ENCODE results near the gene FCSK. TPM values are rescaled to one million over a fixed set of nuclear protein-coding genes. Genes with fewer than 3 reads are reported as not detected.

Gene FCSK
- total and polyA plus RNA-seq, 2 experiments from 2014 or later, result 15.7 to 25.9 TPM

GRCh38 chr16:70470141-70470926 is 15.9 kb downstream of the FCSK start:
- 90% methylated on average over 10 of the region's 10 CpGs for WGBS (ENCODE audit: low lambda C conversion rate, missing lambda C conversion rate)
- Histone ChIP-seq H3K4me1 (ENCODE audit: insufficient read depth) (no peaks in the 10 kb centered on the region), H2AFZ (no peak overlapping the region), H3K4me2 (no peak overlapping the region), H3K36me3 (replicated peaks; ENCODE audit: insufficient read depth, low read depth) (no peaks in the 10 kb centered on the region), H4K20me1 (ENCODE audit: insufficient read depth, poor library complexity, severe bottlenecking) (no peaks in the 10 kb centered on the region), H3K9me3 (ENCODE audit: low read depth) (no peaks in the 10 kb centered on the region), H3K27me3 (no peaks in the 10 kb centered on the region), H3K79me2 (no peaks in the 10 kb centered on the region), H3K27ac (no peak overlapping the region), H3K9me2 (replicated peaks; ENCODE audit: insufficient read depth) (no peaks in the 10 kb centered on the region), H3K4me3 (no peak overlapping the region)
- TF ChIP-seq, protein P1, sequence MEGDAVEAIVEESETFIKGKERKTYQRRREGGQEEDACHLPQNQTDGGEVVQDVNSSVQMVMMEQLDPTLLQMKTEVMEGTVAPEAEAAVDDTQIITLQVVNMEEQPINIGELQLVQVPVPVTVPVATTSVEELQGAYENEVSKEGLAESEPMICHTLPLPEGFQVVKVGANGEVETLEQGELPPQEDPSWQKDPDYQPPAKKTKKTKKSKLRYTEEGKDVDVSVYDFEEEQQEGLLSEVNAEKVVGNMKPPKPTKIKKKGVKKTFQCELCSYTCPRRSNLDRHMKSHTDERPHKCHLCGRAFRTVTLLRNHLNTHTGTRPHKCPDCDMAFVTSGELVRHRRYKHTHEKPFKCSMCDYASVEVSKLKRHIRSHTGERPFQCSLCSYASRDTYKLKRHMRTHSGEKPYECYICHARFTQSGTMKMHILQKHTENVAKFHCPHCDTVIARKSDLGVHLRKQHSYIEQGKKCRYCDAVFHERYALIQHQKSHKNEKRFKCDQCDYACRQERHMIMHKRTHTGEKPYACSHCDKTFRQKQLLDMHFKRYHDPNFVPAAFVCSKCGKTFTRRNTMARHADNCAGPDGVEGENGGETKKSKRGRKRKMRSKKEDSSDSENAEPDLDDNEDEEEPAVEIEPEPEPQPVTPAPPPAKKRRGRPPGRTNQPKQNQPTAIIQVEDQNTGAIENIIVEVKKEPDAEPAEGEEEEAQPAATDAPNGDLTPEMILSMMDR (IDR thresholded peaks at IDR 0.05; ENCODE audit: poor library complexity), result no peak
- TF ChIP-seq EZH2 (IDR thresholded peaks at IDR 0.05; ENCODE audit: borderline replicate concordance), result no peak
- TF ChIP-seq EZH2phosphoT487 (IDR thresholded peaks at IDR 0.05; ENCODE audit: low read depth, severe bottlenecking, unreplicated experiment), result no peak
- no peak for DNase-seq (ENCODE audit: low spot score)

- Histone ChIP-seq H3K4me3 (no peak overlapping the region), H3K9me2 (replicated peaks; ENCODE audit: insufficient read depth) (no peaks in the 10 kb centered on the region), H3K27me3 (no peaks in the 10 kb centered on the region), H3K9me3 (ENCODE audit: low read depth) (no peaks in the 10 kb centered on the region), H3K36me3 (replicated peaks; ENCODE audit: insufficient read depth, low read depth) (no peaks in the 10 kb centered on the region), H4K20me1 (ENCODE audit: insufficient read depth, poor library complexity, severe bottlenecking) (no peaks in the 10 kb centered on the region), H3K4me1 (ENCODE audit: insufficient read depth) (no peaks in the 10 kb centered on the region), H3K79me2 (no peaks in the 10 kb centered on the region), H3K4me2 (no peak overlapping the region), H2AFZ (no peak overlapping the region), H3K27ac (no peak overlapping the region)
- TF ChIP-seq EZH2 (IDR thresholded peaks at IDR 0.05; ENCODE audit: borderline replicate concordance) (no peak), EZH2phosphoT487 (IDR thresholded peaks at IDR 0.05; ENCODE audit: low read depth, severe bottlenecking, unreplicated experiment) (no peak)
- TF ChIP-seq, protein P1 (IDR thresholded peaks at IDR 0.05; ENCODE audit: poor library complexity), result peak; percentile 50
- DNase-seq (ENCODE audit: low spot score), result peak; percentile 60
- 74% methylated on average over 17 of the region's 17 CpGs for WGBS (ENCODE audit: low lambda C conversion rate, missing lambda C conversion rate)
Observed at GRCh38 chr16:70470927-70471341, 16.5 kb downstream of the FCSK start.

- no peaks in the 10 kb centered on the region for H4K20me1 ChIP-seq (ENCODE audit: insufficient read depth, poor library complexity, severe bottlenecking)
Observed at GRCh38 chr16:70472786-70473433, 18.5 kb downstream of the FCSK start.

More at GRCh38 chr16:70472786-70473433, 18.5 kb downstream of the FCSK start:
- no peak overlapping the region for H3K4me2 ChIP-seq
- H3K4me3 ChIP-seq, result no peak overlapping the region
- no peak overlapping the region for H2AFZ ChIP-seq
- H3K36me3 ChIP-seq (replicated peaks; ENCODE audit: insufficient read depth, low read depth), result no peaks in the 10 kb centered on the region
- H3K9me3 ChIP-seq (ENCODE audit: low read depth), result no peaks in the 10 kb centered on the region
- no peaks in the 10 kb centered on the region for H3K79me2 ChIP-seq
- H3K4me1 ChIP-seq (ENCODE audit: insufficient read depth), result peaks cover 3% of the 10 kb centered on the region
- no peaks in the 10 kb centered on the region for H3K27me3 ChIP-seq
- no peaks in the 10 kb centered on the region for H3K9me2 ChIP-seq (replicated peaks; ENCODE audit: insufficient read depth)
- DNase-seq (ENCODE audit: low spot score), result no peak
- WGBS (ENCODE audit: low lambda C conversion rate, missing lambda C conversion rate), result 93% methylated on average over 28 of the region's 28 CpGs
- no peak for TF ChIP-seq EZH2 (IDR thresholded peaks at IDR 0.05; ENCODE audit: borderline replicate concordance)
- TF ChIP-seq, protein P1 (IDR thresholded peaks at IDR 0.05; ENCODE audit: poor library complexity), result no peak
- no peak for TF ChIP-seq EZH2phosphoT487 (IDR thresholded peaks at IDR 0.05; ENCODE audit: low read depth, severe bottlenecking, unreplicated experiment)
- H3K27ac ChIP-seq, result no peak overlapping the region

All from hepatocyte (in vitro differentiated cells).